ENCODE data around the gene KLK10.

DNA sequence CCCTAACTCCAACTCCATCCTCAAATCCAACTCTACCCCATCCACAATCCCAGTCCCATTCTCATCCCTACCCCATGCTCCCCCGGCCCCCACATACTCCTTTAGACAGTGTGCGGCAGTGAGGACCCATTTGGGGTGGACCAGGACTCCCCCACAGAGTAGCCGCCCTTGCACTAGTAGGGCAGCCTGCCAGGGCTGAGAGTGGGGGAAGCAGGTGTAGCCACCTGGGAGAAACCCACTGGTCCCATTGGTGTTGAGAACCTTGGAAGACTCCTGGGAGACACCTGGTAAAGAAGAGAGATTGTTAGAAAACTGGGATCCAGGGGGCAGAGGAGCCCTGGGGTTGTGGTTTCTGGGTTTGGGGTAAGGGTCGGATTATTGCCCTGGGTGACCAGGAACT, 40.8 kb upstream of the KLK10 start:
- TF ChIP-seq, protein P1, sequence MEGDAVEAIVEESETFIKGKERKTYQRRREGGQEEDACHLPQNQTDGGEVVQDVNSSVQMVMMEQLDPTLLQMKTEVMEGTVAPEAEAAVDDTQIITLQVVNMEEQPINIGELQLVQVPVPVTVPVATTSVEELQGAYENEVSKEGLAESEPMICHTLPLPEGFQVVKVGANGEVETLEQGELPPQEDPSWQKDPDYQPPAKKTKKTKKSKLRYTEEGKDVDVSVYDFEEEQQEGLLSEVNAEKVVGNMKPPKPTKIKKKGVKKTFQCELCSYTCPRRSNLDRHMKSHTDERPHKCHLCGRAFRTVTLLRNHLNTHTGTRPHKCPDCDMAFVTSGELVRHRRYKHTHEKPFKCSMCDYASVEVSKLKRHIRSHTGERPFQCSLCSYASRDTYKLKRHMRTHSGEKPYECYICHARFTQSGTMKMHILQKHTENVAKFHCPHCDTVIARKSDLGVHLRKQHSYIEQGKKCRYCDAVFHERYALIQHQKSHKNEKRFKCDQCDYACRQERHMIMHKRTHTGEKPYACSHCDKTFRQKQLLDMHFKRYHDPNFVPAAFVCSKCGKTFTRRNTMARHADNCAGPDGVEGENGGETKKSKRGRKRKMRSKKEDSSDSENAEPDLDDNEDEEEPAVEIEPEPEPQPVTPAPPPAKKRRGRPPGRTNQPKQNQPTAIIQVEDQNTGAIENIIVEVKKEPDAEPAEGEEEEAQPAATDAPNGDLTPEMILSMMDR (IDR thresholded peaks at IDR 0.05 in 2 of 3, conservative IDR thresholded peaks at IDR 0.05 in 1 of 3; ENCODE audit: borderline replicate concordance in 1 of 3, insufficient read depth in 1 of 3, low read depth in 2 of 3, low read length in 2 of 3): no peak
- TF ChIP-seq JUND (IDR thresholded peaks at IDR 0.05) (no peak), POLR2A (IDR thresholded peaks at IDR 0.05; ENCODE audit: borderline replicate concordance, extremely low read depth, insufficient read depth, insufficient read length) (no peak)
